ENCODE results near the gene INPP4B.

DNA sequence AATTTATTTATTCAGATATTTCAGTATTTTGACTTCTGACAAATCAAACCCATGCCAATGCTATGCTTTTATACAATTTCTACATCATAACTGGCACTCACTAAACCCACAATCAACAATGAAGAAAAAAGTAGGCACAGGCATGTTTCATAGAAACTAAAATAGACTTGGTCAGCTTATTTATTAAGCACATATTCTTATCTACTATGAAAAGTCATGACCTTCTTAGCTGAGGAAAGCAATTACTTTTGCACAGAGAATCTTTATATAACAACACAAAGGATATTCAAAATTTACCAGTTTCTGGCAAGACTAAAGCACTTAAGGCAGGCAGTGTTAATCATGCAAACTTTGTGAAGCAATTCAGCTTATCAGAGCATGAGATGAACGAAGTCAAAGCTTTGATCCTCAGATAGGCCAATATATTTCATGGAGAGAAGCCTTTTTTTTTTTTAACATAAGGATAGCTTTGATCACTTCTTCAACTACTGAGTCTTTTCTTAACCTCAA, 490.6 kb downstream of the INPP4B start:
- TF ChIP-seq, protein P1, sequence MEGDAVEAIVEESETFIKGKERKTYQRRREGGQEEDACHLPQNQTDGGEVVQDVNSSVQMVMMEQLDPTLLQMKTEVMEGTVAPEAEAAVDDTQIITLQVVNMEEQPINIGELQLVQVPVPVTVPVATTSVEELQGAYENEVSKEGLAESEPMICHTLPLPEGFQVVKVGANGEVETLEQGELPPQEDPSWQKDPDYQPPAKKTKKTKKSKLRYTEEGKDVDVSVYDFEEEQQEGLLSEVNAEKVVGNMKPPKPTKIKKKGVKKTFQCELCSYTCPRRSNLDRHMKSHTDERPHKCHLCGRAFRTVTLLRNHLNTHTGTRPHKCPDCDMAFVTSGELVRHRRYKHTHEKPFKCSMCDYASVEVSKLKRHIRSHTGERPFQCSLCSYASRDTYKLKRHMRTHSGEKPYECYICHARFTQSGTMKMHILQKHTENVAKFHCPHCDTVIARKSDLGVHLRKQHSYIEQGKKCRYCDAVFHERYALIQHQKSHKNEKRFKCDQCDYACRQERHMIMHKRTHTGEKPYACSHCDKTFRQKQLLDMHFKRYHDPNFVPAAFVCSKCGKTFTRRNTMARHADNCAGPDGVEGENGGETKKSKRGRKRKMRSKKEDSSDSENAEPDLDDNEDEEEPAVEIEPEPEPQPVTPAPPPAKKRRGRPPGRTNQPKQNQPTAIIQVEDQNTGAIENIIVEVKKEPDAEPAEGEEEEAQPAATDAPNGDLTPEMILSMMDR (conservative IDR thresholded peaks at IDR 0.05; ENCODE audit: low read length), result no peak
- no peak for TF ChIP-seq EZH2phosphoT487 (IDR thresholded peaks at IDR 0.05; ENCODE audit: borderline replicate concordance, low read depth, low read length)
